Endothelial cell of umbilical vein (primary cell): ENCODE measurements around the gene ITGAX. TPM values are rescaled to one million over a fixed set of nuclear protein-coding genes. Genes with fewer than 3 reads are reported as not detected.

Experiments used
- BruUV-seq: library from RNA; stranded (reverse); fragments of 400-500 nt; replicated peaks from 2 replicates; lab custom pipeline; 2021; lab: Mats Ljungman, UMichigan
- CTCF ChIA-PET: fragments of 300-600, 350-600 bp; sonication (Branson Sonifier 250); formaldehyde crosslinking; loops from one replicate; lab custom pipeline; 2021; ENCODE audit warnings: antibody characterized with exemption, inconsistent platforms; lab: Charles Lee
- POLR2A ChIA-PET: fragments of 300-600, 350-600 bp; sonication (Branson Sonifier 250); formaldehyde crosslinking; loops from one replicate; lab custom pipeline; 2021; ENCODE audit warnings: antibody characterized with exemption, inconsistent platforms; lab: Charles Lee
- DNase-seq: peaks from one replicate; pipeline ENCODE4 v3.0.0-alpha.2; 2011; ENCODE audit warnings: low read depth, low spot score
- FAIRE-seq: peaks from 2 replicates; lab custom pipeline; 2011; peaks lifted over from hg19 to GRCh38; lab: Jason Lieb, UNC
- H2AFZ ChIP-seq: 2 replicates; pipeline ENCODE4 v1.6.0; 2012; ENCODE audit warnings: low read depth, low read length, control low read depth, inconsistent platforms
- H3K27ac ChIP-seq: 2 replicates; pipeline ENCODE4 v1.5.1; 2011; ENCODE audit warnings: low read depth, mild to moderate bottlenecking, control low read depth, low read length, moderate library complexity; ENCODE audit not compliant: insufficient read depth
- H3K27me3 ChIP-seq, 2 experiments: 2 replicates each; pipeline versions ENCODE4 v1.6.0 to v1.6.1; 2011; ENCODE audit warnings: low read length in 2 of 2, mixed read lengths in 1 of 2; ENCODE audit not compliant: control insufficient read depth in 2 of 2, insufficient read depth in 2 of 2
- H3K36me3 ChIP-seq, 2 experiments: 2 replicates in 1 of 2; 3 replicates in 1 of 2; pipeline ENCODE4 v1.5.1; 2011; ENCODE audit warnings: low read length in 2 of 2, mild to moderate bottlenecking in 1 of 2, moderate library complexity in 1 of 2; ENCODE audit not compliant: control insufficient read depth in 2 of 2, insufficient read depth in 2 of 2; ENCODE audit errors: extremely low read depth in 1 of 2
- H3K4me1 ChIP-seq: 3 replicates; pipeline ENCODE4 v1.5.1; 2011; ENCODE audit warnings: mild to moderate bottlenecking, low read length; ENCODE audit not compliant: control insufficient read depth, insufficient read depth; ENCODE audit errors: extremely low read depth
- H3K4me2 ChIP-seq: 2 replicates; pipeline ENCODE4 v1.6.1; 2011; ENCODE audit warnings: low read length, control low read depth, mixed read lengths; ENCODE audit not compliant: insufficient read depth
- H3K4me3 ChIP-seq, 3 experiments: fragments of 200-600 bp in 1 of 3; sonication (generic), shearing (Covaris generic) in 1 of 3; replicated peaks in 1 of 3; 2 replicates each; pipeline ENCODE4 v1.5.1; 2011 to 2016; ENCODE audit warnings: control low read depth in 3 of 3, low read length in 3 of 3, mild to moderate bottlenecking in 2 of 3, inconsistent platforms in 1 of 3, low read depth in 1 of 3, moderate library complexity in 1 of 3; ENCODE audit not compliant: insufficient read depth in 1 of 3
- H3K79me2 ChIP-seq: 2 replicates; pipeline ENCODE4 v1.6.0; 2012; ENCODE audit warnings: low read length, inconsistent platforms; ENCODE audit not compliant: control insufficient read depth, insufficient read depth
- H3K9ac ChIP-seq: replicated peaks from 2 replicates; pipeline ENCODE3; 2011; ENCODE audit warnings: low read length, control low read depth; ENCODE audit not compliant: insufficient read depth; ENCODE audit errors: extremely low read depth
- H3K9me1 ChIP-seq: replicated peaks from 3 replicates; pipeline ENCODE4 v1.6.0; 2011; ENCODE audit warnings: mild to moderate bottlenecking, low read length; ENCODE audit not compliant: control insufficient read depth, insufficient read depth; ENCODE audit errors: extremely low read depth
- H3K9me3 ChIP-seq: replicated peaks from 2 replicates; pipeline ENCODE4 v1.5.1; 2012; ENCODE audit warnings: low read length, inconsistent platforms; ENCODE audit not compliant: control insufficient read depth, insufficient read depth
- H4K20me1 ChIP-seq: replicated peaks from 2 replicates; pipeline ENCODE3; 2011; ENCODE audit warnings: mild to moderate bottlenecking, low read length; ENCODE audit not compliant: control insufficient read depth, insufficient read depth; ENCODE audit errors: extremely low read depth
- FOS ChIP-seq: IDR thresholded peaks from 2 replicates; pipeline ENCODE4 v1.6.1; 2011; ENCODE audit warnings: mild to moderate bottlenecking, low read length, moderate library complexity, borderline replicate concordance; ENCODE audit not compliant: insufficient read depth
- JUN ChIP-seq: IDR thresholded peaks from 2 replicates; pipeline ENCODE4 v1.6.1; 2011; ENCODE audit warnings: borderline replicate concordance, low read depth; ENCODE audit not compliant: insufficient read length, insufficient read depth
- MYC ChIP-seq: IDR thresholded peaks from one replicate; pipeline ENCODE4 v1.6.1; 2011; ENCODE audit warnings: mild to moderate bottlenecking, low read depth, low read length
- POLR2AphosphoS5 ChIP-seq: IDR thresholded peaks from 2 replicates; pipeline ENCODE4 v1.6.1; 2012; ENCODE audit warnings: low read depth, mild to moderate bottlenecking, control low read depth, low read length, moderate library complexity; ENCODE audit not compliant: insufficient read depth
- dilution Hi-C: fragments of 300-500 bp; cut with MboI; formaldehyde crosslinking; loops from one replicate; pipeline ENCODE4 v1.15.0; 2019; ENCODE audit warnings: low sequenced_read_pairs; ENCODE audit not compliant: extremely low pct_ligation_motif_present
- intact Hi-C: fragments of 100-400 bp; cut with micrococcal nuclease; formaldehyde crosslinking; loops from one replicate; pipeline ENCODE4 v1.10.0; 2022
- polyA plus RNA-seq, 4 experiments: library from polyadenylated mRNA; depleted of rRNA in 3 of 4; stranded (reverse) in 3 of 4; unstranded in 1 of 4; fragments of >200 nt; gene quantifications; 2 replicates each; pipeline versions ENCODE4 v1.2.1 to v1.2.3, GENCODE V29; 2011 to 2012; ENCODE audit warnings: missing spikeins in 1 of 4
- total RNA-seq: library from RNA; stranded (reverse); gene quantifications from 2 replicates; pipeline ENCODE4 v1.2.3, GENCODE V29; 2021
- TF ChIP-seq, protein P1 (sequence below), 2 donors: IDR thresholded peaks; 1 replicate in 1 of 2; 2 replicates in 1 of 2; pipeline ENCODE4 v1.5.1; 2011; ENCODE audit warnings: low read length in 2 of 2, mild to moderate bottlenecking in 2 of 2, moderate library complexity in 2 of 2, control low read depth in 1 of 2, inconsistent platforms in 1 of 2, low read depth in 1 of 2; ENCODE audit not compliant: insufficient read depth in 1 of 2; ENCODE audit errors: extremely low read depth in 1 of 2
- TF ChIP-seq, protein P2 (sequence below): IDR thresholded peaks from 2 replicates; pipeline ENCODE4 v1.6.1; 2011; ENCODE audit not compliant: insufficient read depth, insufficient read length

Gene ITGAX
- total and polyA plus RNA-seq, 2 donors (not counting 3 experiments of a cell fraction or from before 2014, with no cell fraction given), result 0.18 to 1.4 TPM

GRCh38 chr16:31401436-31401835 lies 46.5 kb downstream of the ITGAX start:
- ChIA-PET CTCF (interaction anchor here (1.7 kb wide), 1 partner anchor 19 kb away, joined by 5 read pairs; no protein-coding TSS in a partner anchor), POLR2A (no interaction called here)
- dilution Hi-C loops, result no loop called here
- H3K27ac ChIP-seq, result no peak overlapping the region
- no peak overlapping the region for H3K4me3 ChIP-seq
- H3K4me1 ChIP-seq, result no peaks in the 10 kb centered on the region
- H3K27me3 ChIP-seq, result no peaks in the 10 kb centered on the region
- no peaks in the 10 kb centered on the region for H3K9me3 ChIP-seq
- intact Hi-C loops, result no loop called here
- no peak overlapping the region for H2AFZ ChIP-seq
- no peaks in the 10 kb centered on the region for H3K9me1 ChIP-seq
- no peak overlapping the region for H3K4me2 ChIP-seq
- H4K20me1 ChIP-seq, result no peaks in the 10 kb centered on the region
- TF ChIP-seq, protein P1, sequence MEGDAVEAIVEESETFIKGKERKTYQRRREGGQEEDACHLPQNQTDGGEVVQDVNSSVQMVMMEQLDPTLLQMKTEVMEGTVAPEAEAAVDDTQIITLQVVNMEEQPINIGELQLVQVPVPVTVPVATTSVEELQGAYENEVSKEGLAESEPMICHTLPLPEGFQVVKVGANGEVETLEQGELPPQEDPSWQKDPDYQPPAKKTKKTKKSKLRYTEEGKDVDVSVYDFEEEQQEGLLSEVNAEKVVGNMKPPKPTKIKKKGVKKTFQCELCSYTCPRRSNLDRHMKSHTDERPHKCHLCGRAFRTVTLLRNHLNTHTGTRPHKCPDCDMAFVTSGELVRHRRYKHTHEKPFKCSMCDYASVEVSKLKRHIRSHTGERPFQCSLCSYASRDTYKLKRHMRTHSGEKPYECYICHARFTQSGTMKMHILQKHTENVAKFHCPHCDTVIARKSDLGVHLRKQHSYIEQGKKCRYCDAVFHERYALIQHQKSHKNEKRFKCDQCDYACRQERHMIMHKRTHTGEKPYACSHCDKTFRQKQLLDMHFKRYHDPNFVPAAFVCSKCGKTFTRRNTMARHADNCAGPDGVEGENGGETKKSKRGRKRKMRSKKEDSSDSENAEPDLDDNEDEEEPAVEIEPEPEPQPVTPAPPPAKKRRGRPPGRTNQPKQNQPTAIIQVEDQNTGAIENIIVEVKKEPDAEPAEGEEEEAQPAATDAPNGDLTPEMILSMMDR (IDR thresholded peaks at IDR 0.05; ENCODE audit: extremely low read depth in 1 of 2, insufficient read depth in 1 of 2, low read depth in 1 of 2, low read length in 2 of 2), result no peak
- TF ChIP-seq POLR2AphosphoS5 (no peak), JUN (no peak), FOS (no peak), MYC (no peak)
- no peaks in the 10 kb centered on the region for H3K79me2 ChIP-seq
- FAIRE-seq (no peak), DNase-seq (no peak)
- BruUV-seq, result no TSS peak
- no peaks in the 10 kb centered on the region for H3K36me3 ChIP-seq
- no peak overlapping the region for H3K9ac ChIP-seq

DNA sequence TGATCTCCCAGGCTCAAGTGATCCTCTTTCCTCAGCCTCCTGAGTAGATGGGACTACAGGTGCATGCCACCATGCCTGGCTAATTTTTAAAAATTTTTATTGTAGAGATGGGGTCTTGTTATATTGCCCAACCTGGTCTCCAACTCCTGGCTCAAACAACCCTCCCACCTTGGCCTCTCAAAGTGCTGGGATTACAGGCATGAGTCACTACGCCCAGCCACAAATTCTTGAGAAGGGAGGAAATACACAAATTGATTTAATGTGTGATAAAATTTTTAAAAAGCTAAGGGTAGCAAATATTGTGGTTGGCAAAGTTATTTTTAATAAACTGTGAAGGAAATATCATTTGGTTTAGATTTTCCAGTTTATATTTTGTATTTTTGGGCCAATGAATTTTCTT lies 47.7 kb downstream of the ITGAX start:
- peak; percentile 18 for FAIRE-seq
- no peak for DNase-seq
- no peaks in the 10 kb centered on the region for H4K20me1 ChIP-seq
- no peak overlapping the region for H3K4me3 ChIP-seq
- no peak overlapping the region for H3K9ac ChIP-seq
- no TSS peak for BruUV-seq
- no peaks in the 10 kb centered on the region for H3K79me2 ChIP-seq
- no peak overlapping the region for H3K27ac ChIP-seq
- POLR2A ChIA-PET, result no interaction called here
- intact Hi-C loops (no loop called here), dilution Hi-C loops (no loop called here)
- no peak overlapping the region for H2AFZ ChIP-seq
- no peak overlapping the region for H3K4me2 ChIP-seq
- H3K9me1 ChIP-seq, result no peaks in the 10 kb centered on the region
- no peaks in the 10 kb centered on the region for H3K36me3 ChIP-seq
- no peaks in the 10 kb centered on the region for H3K4me1 ChIP-seq
- H3K9me3 ChIP-seq, result no peaks in the 10 kb centered on the region
- TF ChIP-seq JUN, result no peak
- TF ChIP-seq, protein P1 (IDR thresholded peaks at IDR 0.05; ENCODE audit: extremely low read depth in 1 of 2, insufficient read depth in 1 of 2, low read depth in 1 of 2, low read length in 2 of 2), result no peak
- no peak for TF ChIP-seq FOS
- no peak for TF ChIP-seq MYC
- no peak for TF ChIP-seq POLR2AphosphoS5
- TF ChIP-seq, protein P2, sequence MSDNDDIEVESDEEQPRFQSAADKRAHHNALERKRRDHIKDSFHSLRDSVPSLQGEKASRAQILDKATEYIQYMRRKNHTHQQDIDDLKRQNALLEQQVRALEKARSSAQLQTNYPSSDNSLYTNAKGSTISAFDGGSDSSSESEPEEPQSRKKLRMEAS, result no peak
- CTCF ChIA-PET, result interaction anchor here (1.5 to 1.7 kb wide), 2 partner anchors 20 to 41 kb away, joined by 3 to 5 read pairs; no protein-coding TSS in a partner anchor
- H3K27me3 ChIP-seq, result no peaks in the 10 kb centered on the region
